Tibial nerve (tissue), 4 donors: ENCODE results near the gene RAP1B.

ENCODE experiments used
- CTCF ChIP-seq, 5 experiments: fragments of 200-600 bp in 3 of 5; fragments of 450-650 bp in 2 of 5; sonication (generic) in 3 of 5; IDR thresholded peaks; one replicate each; pipeline ENCODE4 v1.5.1; 2016 to 2019; ENCODE audit warnings: antibody characterized with exemption in 5 of 5, mild to moderate bottlenecking in 3 of 5, moderate library complexity in 2 of 5
- EP300 ChIP-seq, 2 donors: sonication (generic); formaldehyde crosslinking; IDR thresholded peaks; one replicate each; pipeline ENCODE4 v1.6.1; 2017; ENCODE audit warnings: antibody characterized with exemption in 2 of 2, mild to moderate bottlenecking in 1 of 2

GRCh38 chr12:68667896-68668295, 57.2 kb downstream of the RAP1B start:
- TF ChIP-seq EP300 (IDR thresholded peaks at IDR 0.05) (no peak), CTCF (IDR thresholded peaks at IDR 0.05) (no peak)
